Anterior cingulate cortex (tissue), 58 donors: Measurements from ENCODE around the gene GFI1B.
"Not testable (repeated sequence)": the region's sequence is repeated elsewhere in the genome, so short reads cannot be mapped to it uniquely, and the experiment has no call there.

Experiments used
- DNase-seq, 58 donors: peaks; one replicate each; lab custom pipeline; 2025; lab: John Stamatoyannopoulos, UW

GFI1B gene

GRCh38 chr9:132965478-132965877 lies 13.0 kb upstream of the GFI1B start:
- no peak for DNase-seq

GRCh38 chr9:132967908-132968307 lies 10.6 kb upstream of the GFI1B start:
- DNase-seq, result not testable (repeated sequence)

- no peak for DNase-seq
These were observed 8.7 kb upstream of the GFI1B start for GRCh38 chr9:132969783-132970182.

DNA sequence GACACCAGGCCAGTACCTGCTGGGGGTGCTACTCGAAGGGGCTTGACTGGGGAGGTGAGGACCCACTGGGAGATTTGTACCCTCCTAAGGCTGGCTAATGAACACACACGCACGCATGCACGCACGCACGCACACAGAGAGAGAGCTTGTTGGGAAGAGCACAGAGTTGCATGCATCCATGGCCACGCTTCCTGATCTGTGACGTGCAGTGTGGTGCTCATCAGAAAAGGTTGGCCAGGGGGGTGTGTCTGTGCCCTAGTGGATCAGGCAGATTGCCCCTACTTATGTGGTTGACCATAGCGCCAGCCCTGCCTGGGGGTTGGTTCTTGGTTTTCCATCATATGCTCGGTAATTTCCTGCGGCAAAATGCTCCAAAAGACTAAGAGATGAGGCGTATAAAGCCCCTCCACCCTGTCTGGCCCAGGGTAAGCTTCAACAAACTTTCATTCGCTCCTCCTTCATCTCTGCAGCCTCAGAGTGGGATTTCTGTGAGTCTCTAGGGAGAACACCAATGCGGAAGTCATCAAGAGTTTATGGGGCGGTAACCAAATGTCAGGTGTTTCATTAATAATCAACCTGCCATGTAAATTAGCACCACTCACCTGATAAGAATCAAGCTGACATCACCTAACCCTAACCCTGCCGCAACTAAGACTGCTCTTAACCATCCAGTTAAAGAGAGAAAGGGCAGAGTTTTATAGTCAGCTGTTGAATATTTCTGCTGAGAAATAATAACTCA lies 8.0 kb upstream of the GFI1B start:
- no peak for DNase-seq

DNA sequence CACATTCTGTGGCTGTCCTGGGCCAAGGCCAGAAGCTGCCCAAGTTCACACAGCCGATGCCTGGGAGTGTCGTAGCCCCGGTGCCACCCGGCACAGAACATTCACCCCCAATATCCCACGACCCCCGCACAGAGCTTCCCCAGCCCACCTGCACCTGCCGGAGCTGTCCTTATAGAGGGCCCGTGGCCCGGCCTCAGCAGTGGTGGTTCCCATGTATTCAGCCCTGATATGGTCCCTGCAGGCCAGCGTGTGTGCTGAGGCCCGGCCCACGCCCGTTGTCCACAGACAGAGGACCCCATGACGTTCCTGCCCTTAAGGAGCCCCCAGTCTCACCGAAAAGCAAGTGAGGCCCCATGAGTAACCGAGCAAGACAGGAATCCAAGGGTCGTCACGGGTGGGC lies 5.3 kb upstream of the GFI1B start:
- no peak for DNase-seq

GRCh38 chr9:132973713-132974112 lies 4.8 kb upstream of the GFI1B start:
- no peak for DNase-seq

DNA sequence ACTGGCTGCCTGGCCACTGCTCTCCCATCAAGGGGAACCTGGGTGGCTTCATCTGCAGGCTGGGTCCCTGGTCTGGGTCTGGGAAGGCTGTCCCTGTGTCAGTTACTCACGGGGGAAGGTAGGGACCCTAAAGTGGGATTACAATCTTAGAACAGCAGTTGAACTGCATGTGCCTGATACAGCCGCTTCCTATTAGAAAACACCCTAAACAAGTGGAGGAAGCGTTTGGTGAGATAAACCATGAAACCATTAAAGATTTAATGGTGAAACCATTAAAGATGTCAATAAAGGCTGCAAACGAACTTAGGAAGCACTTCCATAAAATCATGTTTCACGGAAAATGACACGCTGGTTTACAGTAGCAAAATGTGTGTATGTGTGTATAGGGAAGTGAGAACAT lies 2.5 kb upstream of the GFI1B start:
- DNase-seq, result no peak

GRCh38 chr9:132976571-132976970 lies 1.9 kb upstream of the GFI1B start:
- no peak for DNase-seq

DNA sequence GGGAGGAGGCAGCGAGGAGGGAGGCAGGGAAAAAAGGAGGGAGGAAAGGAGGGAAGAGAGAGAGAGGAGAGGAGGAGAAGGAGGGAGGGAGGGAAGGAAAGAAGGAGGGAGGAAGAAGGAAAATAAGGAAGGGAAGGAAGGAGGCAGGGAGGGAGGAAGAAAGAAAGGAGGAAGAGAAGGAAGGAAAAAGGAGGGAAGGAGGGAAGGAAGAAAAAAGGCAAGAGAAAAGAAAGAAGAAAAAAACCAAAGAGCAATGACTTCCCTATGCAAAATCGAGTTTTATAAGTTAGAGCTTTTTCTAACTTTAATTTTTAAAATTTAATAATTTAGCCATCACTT lies 413 bp upstream of the GFI1B start:
- DNase-seq, result no peak

GRCh38 chr9:132980157-132980556 lies 1.7 kb downstream of the GFI1B start:
- no peak for DNase-seq

GRCh38 chr9:132982458-132982857 lies 4.0 kb downstream of the GFI1B start:
- DNase-seq, result no peak

DNA sequence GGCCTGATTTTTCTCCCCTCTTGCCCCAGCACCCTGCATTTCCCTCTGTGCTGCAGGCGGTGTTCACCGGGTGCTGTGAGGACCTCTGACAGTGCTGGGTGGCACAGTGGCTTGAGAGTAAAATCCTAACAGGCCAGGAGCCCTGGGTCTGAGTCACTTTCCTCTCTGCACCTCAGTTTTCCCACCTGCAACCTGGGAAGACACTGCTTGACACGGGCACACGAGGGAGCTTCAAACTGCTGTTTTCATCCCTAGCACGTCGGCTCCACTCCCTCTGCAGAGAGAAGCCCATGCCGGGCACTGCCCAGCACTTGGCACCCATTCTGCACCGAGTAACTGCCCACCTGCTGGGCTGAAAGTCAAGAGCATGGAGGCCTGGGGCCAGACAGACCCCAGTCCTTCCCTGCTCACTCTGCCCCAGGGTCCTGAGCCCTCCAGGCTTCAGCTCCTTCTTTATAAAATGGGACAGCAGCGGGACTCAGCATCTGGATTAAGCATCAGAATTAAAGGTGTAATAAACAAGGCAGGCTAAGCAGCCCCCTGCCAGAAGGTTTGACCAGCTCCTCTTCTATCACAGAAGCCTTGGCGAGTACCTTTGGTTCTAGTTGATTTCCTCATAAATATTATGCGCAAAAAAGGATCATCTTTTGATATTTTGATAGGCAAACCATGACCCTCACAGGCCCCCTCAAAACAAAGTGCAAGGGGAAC lies 5.2 kb downstream of the GFI1B start:
- no peak for DNase-seq

GRCh38 chr9:132984202-132985070 lies 5.9 kb downstream of the GFI1B start:
- no peak for DNase-seq

GRCh38 chr9:132985071-132985350 lies 6.5 kb downstream of the GFI1B start:
- no peak for DNase-seq

GRCh38 chr9:132985489-132985888 lies 7.0 kb downstream of the GFI1B start:
- DNase-seq, result no peak

- no peak for DNase-seq
These were observed 7.6 kb downstream of the GFI1B start for GRCh38 chr9:132986114-132986513.

DNA sequence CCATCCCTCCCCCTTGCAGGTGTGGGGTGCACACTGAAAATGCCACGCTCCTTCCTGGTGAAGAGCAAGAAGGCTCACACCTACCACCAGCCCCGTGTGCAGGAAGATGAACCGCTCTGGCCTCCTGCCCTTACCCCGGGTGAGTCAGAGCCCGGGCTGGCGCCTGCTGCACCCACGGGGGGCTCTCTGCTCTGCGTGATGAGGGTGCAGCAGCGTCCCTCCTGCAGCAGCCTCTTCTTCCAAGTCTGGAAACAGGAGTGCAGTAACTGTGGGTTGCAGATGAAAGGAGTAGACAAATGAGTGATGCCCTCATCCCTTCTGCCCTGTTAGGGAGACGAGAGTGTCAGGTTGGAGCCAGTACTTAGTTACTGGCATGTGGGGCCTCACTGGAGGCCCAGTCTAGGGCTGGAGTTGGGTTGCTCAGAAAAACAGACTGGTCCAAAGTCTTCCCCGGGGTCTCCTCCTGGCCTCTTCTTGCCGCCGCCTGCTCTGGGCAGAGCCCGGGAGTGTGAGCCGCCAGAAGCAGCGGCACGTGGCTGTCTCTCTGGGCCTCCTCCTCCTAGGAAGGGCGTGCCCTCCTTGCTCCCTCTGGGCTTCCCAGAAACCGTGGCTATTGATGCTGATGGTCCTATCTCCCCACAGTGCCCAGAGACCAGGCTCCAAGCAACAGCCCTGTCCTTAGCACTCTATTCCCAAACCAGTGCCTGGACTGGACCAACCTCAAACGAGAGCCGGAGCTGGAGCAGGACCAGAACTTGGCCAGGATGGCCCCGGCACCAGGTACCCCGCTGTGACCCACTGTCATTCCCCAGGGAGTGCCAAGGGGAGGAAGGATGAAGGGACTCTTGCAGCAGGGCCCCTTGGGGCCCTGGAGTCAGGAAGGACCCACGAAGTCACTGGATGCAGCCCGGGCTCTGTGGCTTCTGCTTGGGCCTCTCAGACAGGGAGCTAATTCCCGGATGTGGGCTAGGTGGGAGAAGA lies 8.4 kb downstream of the GFI1B start:
- DNase-seq, result no peak

DNA sequence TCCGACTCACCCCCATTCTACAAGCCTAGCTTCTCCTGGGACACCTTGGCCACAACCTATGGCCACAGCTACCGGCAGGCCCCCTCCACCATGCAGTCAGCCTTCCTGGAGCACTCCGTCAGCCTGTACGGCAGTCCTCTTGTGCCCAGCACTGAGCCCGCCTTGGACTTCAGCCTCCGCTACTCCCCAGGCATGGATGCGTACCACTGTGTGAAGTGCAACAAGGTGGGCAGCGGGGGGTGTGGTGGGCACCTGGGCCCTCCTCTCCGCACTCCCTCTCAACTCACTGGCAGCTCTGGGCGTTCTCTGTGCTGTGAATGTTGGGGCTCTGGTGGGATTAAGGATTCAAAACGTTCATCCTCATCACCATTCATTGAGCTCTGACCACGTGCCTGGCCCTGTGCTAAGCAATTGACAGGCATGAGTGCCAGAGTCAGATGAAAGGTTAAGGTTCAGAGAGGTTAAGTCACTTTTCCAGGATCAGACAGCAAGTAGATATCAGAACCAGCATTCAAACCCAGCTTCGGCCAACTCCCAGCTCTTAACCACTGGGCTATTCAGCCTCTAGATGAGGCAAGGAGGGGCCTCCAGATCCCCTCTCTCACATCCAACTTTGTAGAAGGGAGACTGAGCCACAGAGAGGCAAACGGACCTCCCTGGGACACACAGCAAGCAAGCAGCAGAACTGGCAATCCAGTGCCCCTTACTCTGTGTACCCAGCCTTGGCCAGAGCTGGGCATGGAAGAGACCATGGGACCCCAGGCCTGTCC lies 9.9 kb downstream of the GFI1B start:
- DNase-seq, result no peak

- no peak for DNase-seq
These were observed 10.5 kb downstream of the GFI1B start for GRCh38 chr9:132989014-132989310.
